B cell (primary cell): ENCODE measurements around the gene SEPTIN3. TPM values are rescaled to one million over a fixed set of nuclear protein-coding genes. Genes with fewer than 3 reads are reported as not detected.

Experiments
- ATAC-seq: fragments of 200-7000 bp; cut with Tn5 transposase; one replicate; pipeline ENCODE4 v1.10.0; 2021; ENCODE audit warnings: low read depth, mild to moderate bottlenecking, moderate number of reproducible peaks, moderate library complexity
- CTCF ChIA-PET: fragments of 350-600 bp; sonication (Branson Sonifier 250); formaldehyde crosslinking; loops from one replicate; lab custom pipeline; 2021; ENCODE audit warnings: antibody characterized with exemption, inconsistent platforms; lab: Charles Lee
- POLR2A ChIA-PET: fragments of 350-600 bp; sonication (Branson Sonifier 250); formaldehyde crosslinking; loops from one replicate; lab custom pipeline; 2021; ENCODE audit warnings: antibody characterized with exemption; lab: Charles Lee
- DNase-seq: peaks from one replicate; pipeline ENCODE4 v3.0.0; 2013
- H2AFZ ChIP-seq: 2 replicates; pipeline ENCODE4 v1.6.1; 2012; ENCODE audit warnings: mild to moderate bottlenecking, low read depth, low read length; ENCODE audit not compliant: insufficient read depth, poor library complexity, severe bottlenecking
- H3K27ac ChIP-seq, 2 donors: 1 replicate in 1 of 2; 2 replicates in 1 of 2; pipeline ENCODE4 v1.5.1; 2012 to 2013; ENCODE audit warnings: low read length in 2 of 2, mild to moderate bottlenecking in 2 of 2, moderate library complexity in 1 of 2
- H3K27me3 ChIP-seq, 4 experiments: fragments of 200-600 bp in 1 of 4; sonication (generic) in 1 of 4; replicated peaks in 1 of 4; 1 replicate in 2 of 4; 2 replicates in 2 of 4; pipeline versions ENCODE4 v1.6.1 to v1.7.0; 2013 to 2016; ENCODE audit warnings: low read length in 3 of 4, mild to moderate bottlenecking in 2 of 4, mixed read lengths in 1 of 4, moderate library complexity in 1 of 4; ENCODE audit not compliant: insufficient read depth in 4 of 4, control insufficient read depth in 3 of 4; ENCODE audit errors: control extremely low read depth in 1 of 4
- H3K36me3 ChIP-seq, 2 experiments: replicated peaks in 1 of 2; 1 replicate in 1 of 2; 2 replicates in 1 of 2; pipeline versions ENCODE4 v1.6.1 to v1.7.1; 2013; ENCODE audit warnings: low read length in 1 of 2; ENCODE audit not compliant: insufficient read depth in 2 of 2, control insufficient read depth in 1 of 2; ENCODE audit errors: control extremely low read depth in 1 of 2, extremely low read depth in 1 of 2
- H3K4me1 ChIP-seq, 2 donors: fragments of 200-600 bp in 1 of 2; sonication (generic) in 1 of 2; 1 replicate in 1 of 2; 2 replicates in 1 of 2; pipeline versions ENCODE4 v1.5.1 to v1.6.1; 2013 to 2017; ENCODE audit warnings: low read length in 2 of 2; ENCODE audit not compliant: control insufficient read depth in 2 of 2, insufficient read depth in 2 of 2
- H3K4me2 ChIP-seq: replicated peaks from 2 replicates; pipeline ENCODE3; 2012; ENCODE audit warnings: mild to moderate bottlenecking, low read depth, low read length; ENCODE audit not compliant: poor library complexity, severe bottlenecking
- H3K4me3 ChIP-seq, 5 experiments: fragments of 200-600 bp in 1 of 5; sonication (generic) in 1 of 5; 1 replicate in 3 of 5; 2 replicates in 2 of 5; pipeline versions ENCODE4 v1.5.1 to v1.7.0; 2011 to 2016; ENCODE audit warnings: low read length in 4 of 5, mild to moderate bottlenecking in 4 of 5, low read depth in 2 of 5, control low read depth in 1 of 5, moderate library complexity in 1 of 5; ENCODE audit not compliant: insufficient read depth in 1 of 5; ENCODE audit errors: control extremely low read depth in 1 of 5, extremely low read depth in 1 of 5
- H3K79me2 ChIP-seq: fragments of 200-600 bp; sonication (generic); one replicate; pipeline ENCODE4 v1.6.0; 2016; ENCODE audit warnings: low read length; ENCODE audit not compliant: control insufficient read depth, insufficient read depth
- H3K9ac ChIP-seq: fragments of 200-600 bp; sonication (generic); 2 replicates; pipeline ENCODE4 v1.6.1; 2017; ENCODE audit warnings: mild to moderate bottlenecking, low read length, moderate library complexity
- H3K9me3 ChIP-seq, 3 donors: one replicate each; pipeline versions ENCODE4 v1.6.1 to v1.7.1; 2013; ENCODE audit warnings: low read length in 2 of 3; ENCODE audit not compliant: control insufficient read depth in 2 of 3, insufficient read depth in 1 of 3; ENCODE audit errors: control extremely low read depth in 1 of 3
- H4K20me1 ChIP-seq: 2 replicates; pipeline ENCODE4 v1.6.0; 2012; ENCODE audit warnings: mild to moderate bottlenecking, low read length; ENCODE audit not compliant: insufficient read depth, control insufficient read depth, poor library complexity, severe bottlenecking
- H3K27ac Mint-ChIP-seq: one replicate; pipeline ENCODE4 v1.8.0; 2021; ENCODE audit warnings: mixed read lengths
- H3K27me3 Mint-ChIP-seq: one replicate; pipeline ENCODE4 v1.8.0; 2021; ENCODE audit warnings: mixed read lengths
- H3K4me1 Mint-ChIP-seq: one replicate; pipeline ENCODE4 v1.8.0; 2021; ENCODE audit warnings: mixed read lengths
- H3K4me3 Mint-ChIP-seq: one replicate; pipeline ENCODE4 v1.8.0; 2021; ENCODE audit warnings: mixed read lengths
- H3K9me3 Mint-ChIP-seq: one replicate; pipeline ENCODE4 v1.8.0; 2022; ENCODE audit warnings: mixed read lengths; ENCODE audit not compliant: insufficient read depth
- CTCF ChIP-seq: fragments of 200-600 bp; IDR thresholded peaks from one replicate; pipeline ENCODE4 v1.8.0; 2022; ENCODE audit warnings: antibody characterized with exemption, mild to moderate bottlenecking
- EZH2 ChIP-seq: IDR thresholded peaks from 2 replicates; pipeline ENCODE4 v1.6.1; 2012; ENCODE audit warnings: borderline replicate concordance, low read depth, mild to moderate bottlenecking, moderate library complexity, low read length; ENCODE audit not compliant: insufficient read depth, poor library complexity, severe bottlenecking
- WGBS: methylation state at CpG from one replicate; pipeline ENCODE4 v1.1.5; 2013; ENCODE audit warnings: missing lambda C conversion rate; ENCODE audit not compliant: insufficient coverage; 5-methylcytosine and 5-hydroxymethylcytosine counted together
- intact Hi-C: fragments of 100-400 bp; cut with micrococcal nuclease; formaldehyde crosslinking; loops from one replicate; pipeline ENCODE4 v1.10.0; 2022
- polyA plus RNA-seq: library from polyadenylated mRNA; depleted of rRNA; stranded (reverse); fragments of >200 nt; gene quantifications from 2 replicates; pipeline ENCODE4 v1.2.3, GENCODE V29; 2012
- total RNA-seq, 2 donors: library from RNA; stranded (reverse); fragments of 120-200 nt in 1 of 2; gene quantifications; 1 replicate in 1 of 2; 2 replicates in 1 of 2; pipeline versions ENCODE4 v1.2.3 to v1.2.4, GENCODE V29; 2013 to 2022

Gene SEPTIN3
- total and polyA plus RNA-seq, 2 donors (not counting 1 experiment from before 2014, with no cell fraction given) = 0.06 to 0.39 TPM

GRCh38 chr22:42016111-42016510 is 46.9 kb downstream of the SEPTIN3 start:
- no peak for ATAC-seq
- Mint-ChIP-seq H3K27ac (no peak overlapping the region), H3K9me3 (no peaks in the 10 kb centered on the region), H3K27me3 (no peaks in the 10 kb centered on the region), H3K4me3 (no peak overlapping the region), H3K4me1 (peaks cover 2% of the 10 kb centered on the region)
- Histone ChIP-seq H3K79me2 (no peaks in the 10 kb centered on the region), H2AFZ (no peak overlapping the region), H3K36me3 (no peaks in the 10 kb centered on the region), H4K20me1 (no peaks in the 10 kb centered on the region), H3K4me1 (no peaks in the 10 kb centered on the region), H3K27ac (no peak overlapping the region), H3K4me2 (no peak overlapping the region), H3K9me3 (peaks cover 0 to 13% (median 5%) of the 10 kb centered on the region in 3 donors), H3K9ac (no peak overlapping the region), H3K27me3 (peaks cover 0 to 4% (median 0%) of the 10 kb centered on the region in 4 experiments), H3K4me3 (no peak overlapping the region)
- TF ChIP-seq CTCF (no peak), EZH2 (no peak)
- intact Hi-C loops = no loop called here
- ChIA-PET CTCF (interaction anchor here (0.5 to 1.3 kb wide), 4 partner anchors 9 to 158 kb away, joined by 3 read pairs; no protein-coding TSS in a partner anchor), POLR2A (no interaction called here)
- no peak for DNase-seq
- WGBS = 87% methylated on average over 9 of the region's 10 CpGs

- no peaks in the 10 kb centered on the region for H3K9me3 Mint-ChIP-seq
- no peaks in the 10 kb centered on the region for H3K36me3 ChIP-seq
- WGBS = 80% methylated on average over 1 of the region's 1 CpG
- no peak overlapping the region for H2AFZ ChIP-seq
- ChIA-PET POLR2A (no interaction called here), CTCF (no interaction called here)
- DNase-seq (no peak), ATAC-seq (no peak)
- no peak overlapping the region for H3K4me3 Mint-ChIP-seq
- H3K4me1 ChIP-seq = peaks cover 13 to 16% of the 10 kb centered on the region in 2 donors
- H3K27me3 Mint-ChIP-seq = no peaks in the 10 kb centered on the region
- no peak for TF ChIP-seq CTCF
- TF ChIP-seq EZH2 = no peak
- no peak overlapping the region for H3K27ac ChIP-seq
- no peak overlapping the region for H3K4me2 ChIP-seq
- no peak overlapping the region for H3K9ac ChIP-seq
- no peaks in the 10 kb centered on the region for H3K79me2 ChIP-seq
- H4K20me1 ChIP-seq = no peaks in the 10 kb centered on the region
- peaks cover 18% of the 10 kb centered on the region for H3K4me1 Mint-ChIP-seq
- peaks cover 0 to 4% (median 0%) of the 10 kb centered on the region in 4 experiments for H3K27me3 ChIP-seq
- H3K4me3 ChIP-seq = no peak overlapping the region
- H3K27ac Mint-ChIP-seq = no peak overlapping the region
- H3K9me3 ChIP-seq = peaks cover 0 to 7% (median 0%) of the 10 kb centered on the region in 3 donors
- intact Hi-C loops = no loop called here
Measured at GRCh38 chr22:42018224-42018623, 49.0 kb downstream of the SEPTIN3 start.

Other genes starting within 250 kb of the SEPTIN3 start
- gene CCDC134, start 168.8 kb upstream of the SEPTIN3 start, total RNA-seq = 17.4 and 18.1 TPM in 2 replicates
- gene CCDC134, start 168.8 kb upstream of the SEPTIN3 start, polyA plus RNA-seq = 4.4 and 5.0 TPM in 2 replicates
- 287 and 304 TPM in 2 replicates for gene SREBF2, start 136.3 kb upstream of the SEPTIN3 start, total RNA-seq
- 106 and 116 TPM in 2 replicates for gene SREBF2, start 136.3 kb upstream of the SEPTIN3 start, polyA plus RNA-seq
- gene SHISA8, start 54.4 kb upstream of the SEPTIN3 start, total RNA-seq = 46.5 and 54.1 TPM in 2 replicates
- gene SHISA8, start 54.4 kb upstream of the SEPTIN3 start, polyA plus RNA-seq = 5.1 and 22.4 TPM in 2 replicates
- 646 and 651 TPM in 2 replicates for gene TNFRSF13C, start 42.6 kb upstream of the SEPTIN3 start, total RNA-seq
- gene TNFRSF13C, start 42.6 kb upstream of the SEPTIN3 start, polyA plus RNA-seq = 221 and 227 TPM in 2 replicates
- 26.0 and 30.7 TPM in 2 replicates for gene CENPM, start 22.3 kb upstream of the SEPTIN3 start, total RNA-seq
- 34.4 and 43.8 TPM in 2 replicates for gene CENPM, start 22.3 kb upstream of the SEPTIN3 start, polyA plus RNA-seq
- 10.1 and 10.4 TPM in 2 replicates for gene WBP2NL, start 29.3 kb downstream of the SEPTIN3 start, total RNA-seq
- 1.6 and 3.2 TPM in 2 replicates for gene WBP2NL, start 29.3 kb downstream of the SEPTIN3 start, polyA plus RNA-seq
- 20.2 and 21.0 TPM in 2 replicates for gene NAGA, start 101.4 kb downstream of the SEPTIN3 start, total RNA-seq
- gene NAGA, start 101.4 kb downstream of the SEPTIN3 start, polyA plus RNA-seq = 7.0 and 13.2 TPM in 2 replicates
- 3.2 and 3.8 TPM in 2 replicates for gene PHETA2, start 104.8 kb downstream of the SEPTIN3 start, total RNA-seq
- gene PHETA2, start 104.8 kb downstream of the SEPTIN3 start, polyA plus RNA-seq = 1.1 TPM in 2 replicates
- gene SMDT1, start 110.3 kb downstream of the SEPTIN3 start, total RNA-seq = 133 and 140 TPM in 2 replicates
- gene SMDT1, start 110.3 kb downstream of the SEPTIN3 start, polyA plus RNA-seq = 79.0 and 122 TPM in 2 replicates
- 47.8 and 51.5 TPM in 2 replicates for gene NDUFA6, start 121.3 kb downstream of the SEPTIN3 start, total RNA-seq
- gene NDUFA6, start 121.3 kb downstream of the SEPTIN3 start, polyA plus RNA-seq = 26.2 and 49.0 TPM in 2 replicates
- 3.9 TPM in 2 replicates for gene CYP2D6, start 161.4 kb downstream of the SEPTIN3 start, total RNA-seq
- gene CYP2D6, start 161.4 kb downstream of the SEPTIN3 start, polyA plus RNA-seq = 3.1 and 7.4 TPM in 2 replicates